ENCODE results near the gene CADM2. TPM values are rescaled to one million over a fixed set of nuclear protein-coding genes. Genes with fewer than 3 reads are reported as not detected.

The CADM2 gene
- polyA plus RNA-seq, 1 donor from 2014 or later: 4.5 TPM

DNA sequence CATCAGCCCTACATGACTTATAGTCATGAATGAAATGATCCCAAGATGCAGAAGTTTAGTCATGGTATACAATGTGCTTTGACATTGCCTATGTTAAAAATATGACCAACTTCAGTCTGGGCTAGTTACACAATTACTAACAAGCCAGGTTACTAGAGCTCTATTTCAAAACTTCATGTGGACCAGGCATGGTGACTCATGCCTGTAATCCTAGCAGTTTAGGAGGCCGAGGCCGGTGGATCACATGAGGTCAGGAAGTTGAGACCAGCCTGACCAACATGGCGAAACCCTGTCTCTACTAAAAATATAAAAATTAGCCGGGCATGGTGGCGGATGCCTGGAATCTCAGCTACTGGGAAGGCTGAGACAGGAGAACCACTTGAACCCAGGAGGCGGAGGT, 613.0 kb downstream of the CADM2 start:
- H3K9me2 ChIP-seq (ENCODE audit: insufficient read depth, low read length): no peaks in the 10 kb centered on the region
- H3K36me3 ChIP-seq (ENCODE audit: insufficient read depth, low read length): no peaks in the 10 kb centered on the region
- no peak overlapping the region for H2AFZ ChIP-seq (ENCODE audit: low read depth, low read length)
- H3K27ac ChIP-seq (ENCODE audit: low read length): no peak overlapping the region
- TF ChIP-seq MXI1 (conservative IDR thresholded peaks at IDR 0.05; ENCODE audit: poor library complexity, severe bottlenecking) (no peak), EP300 (conservative IDR thresholded peaks at IDR 0.05; ENCODE audit: poor library complexity, severe bottlenecking) (no peak), SMC3 (conservative IDR thresholded peaks at IDR 0.05; ENCODE audit: poor library complexity) (no peak), TAF1 (IDR thresholded peaks at IDR 0.05; ENCODE audit: low read depth) (no peak)
- no peak overlapping the region for H3K4me2 ChIP-seq (ENCODE audit: low read length)
- H3K9me3 ChIP-seq (ENCODE audit: low read length): peaks cover 7% of the 10 kb centered on the region
- H3K9ac ChIP-seq (ENCODE audit: low read length): no peak overlapping the region
- no peaks in the 10 kb centered on the region for H4K20me1 ChIP-seq (ENCODE audit: insufficient read depth)
- no peaks in the 10 kb centered on the region for H3K27me3 ChIP-seq (ENCODE audit: insufficient read depth, low read depth, low read length)
- no peak overlapping the region for H3K4me3 ChIP-seq (ENCODE audit: low read length)
- H3F3A ChIP-seq (ENCODE audit: insufficient read depth, low read length, poor library complexity, severe bottlenecking): no peaks in the 10 kb centered on the region
- no peaks in the 10 kb centered on the region for H3K79me2 ChIP-seq (replicated peaks; ENCODE audit: insufficient read depth, low read length)

DNA sequence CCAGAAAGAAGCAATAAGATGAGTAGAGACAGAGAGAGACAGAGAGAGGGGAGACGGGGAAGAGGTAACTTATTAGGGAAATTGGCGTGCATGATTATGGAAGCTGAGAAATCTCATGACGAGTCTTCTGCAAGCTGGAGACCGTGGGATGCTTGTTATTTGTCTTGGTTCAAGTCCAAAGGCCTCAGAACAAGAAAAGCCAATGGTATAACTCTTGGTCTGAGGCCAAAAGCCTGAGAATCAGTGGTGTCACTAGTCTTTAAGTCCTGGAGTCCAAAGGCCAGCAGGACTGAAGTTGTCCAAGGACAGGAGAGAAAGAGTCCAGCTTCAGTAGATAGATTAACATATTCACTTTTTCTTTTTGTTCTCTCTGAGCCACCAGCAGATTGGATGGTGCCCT, 613.6 kb downstream of the CADM2 start:
- Histone ChIP-seq H2AFZ (ENCODE audit: low read depth, low read length) (no peak overlapping the region), H3K9me2 (ENCODE audit: insufficient read depth, low read length) (no peaks in the 10 kb centered on the region), H3K27ac (ENCODE audit: low read length) (no peak overlapping the region), H3K79me2 (replicated peaks; ENCODE audit: insufficient read depth, low read length) (no peaks in the 10 kb centered on the region), H3K36me3 (ENCODE audit: insufficient read depth, low read length) (no peaks in the 10 kb centered on the region), H3K4me3 (ENCODE audit: low read length) (no peak overlapping the region), H3F3A (ENCODE audit: insufficient read depth, low read length, poor library complexity, severe bottlenecking) (no peaks in the 10 kb centered on the region), H3K4me2 (ENCODE audit: low read length) (no peak overlapping the region), H3K27me3 (ENCODE audit: insufficient read depth, low read depth, low read length) (no peaks in the 10 kb centered on the region), H4K20me1 (ENCODE audit: insufficient read depth) (no peaks in the 10 kb centered on the region), H3K9me3 (ENCODE audit: low read length) (peaks cover 11% of the 10 kb centered on the region), H3K9ac (ENCODE audit: low read length) (no peak overlapping the region)
- TF ChIP-seq, protein P1, sequence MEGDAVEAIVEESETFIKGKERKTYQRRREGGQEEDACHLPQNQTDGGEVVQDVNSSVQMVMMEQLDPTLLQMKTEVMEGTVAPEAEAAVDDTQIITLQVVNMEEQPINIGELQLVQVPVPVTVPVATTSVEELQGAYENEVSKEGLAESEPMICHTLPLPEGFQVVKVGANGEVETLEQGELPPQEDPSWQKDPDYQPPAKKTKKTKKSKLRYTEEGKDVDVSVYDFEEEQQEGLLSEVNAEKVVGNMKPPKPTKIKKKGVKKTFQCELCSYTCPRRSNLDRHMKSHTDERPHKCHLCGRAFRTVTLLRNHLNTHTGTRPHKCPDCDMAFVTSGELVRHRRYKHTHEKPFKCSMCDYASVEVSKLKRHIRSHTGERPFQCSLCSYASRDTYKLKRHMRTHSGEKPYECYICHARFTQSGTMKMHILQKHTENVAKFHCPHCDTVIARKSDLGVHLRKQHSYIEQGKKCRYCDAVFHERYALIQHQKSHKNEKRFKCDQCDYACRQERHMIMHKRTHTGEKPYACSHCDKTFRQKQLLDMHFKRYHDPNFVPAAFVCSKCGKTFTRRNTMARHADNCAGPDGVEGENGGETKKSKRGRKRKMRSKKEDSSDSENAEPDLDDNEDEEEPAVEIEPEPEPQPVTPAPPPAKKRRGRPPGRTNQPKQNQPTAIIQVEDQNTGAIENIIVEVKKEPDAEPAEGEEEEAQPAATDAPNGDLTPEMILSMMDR (IDR thresholded peaks at IDR 0.05; ENCODE audit: poor library complexity, severe bottlenecking): no peak
- TF ChIP-seq TAF1 (IDR thresholded peaks at IDR 0.05; ENCODE audit: low read depth) (no peak), RAD21 (conservative IDR thresholded peaks at IDR 0.05) (no peak), EP300 (conservative IDR thresholded peaks at IDR 0.05; ENCODE audit: poor library complexity, severe bottlenecking) (no peak), MXI1 (conservative IDR thresholded peaks at IDR 0.05; ENCODE audit: poor library complexity, severe bottlenecking) (no peak), EZH2 (IDR thresholded peaks at IDR 0.05; ENCODE audit: borderline replicate concordance, insufficient read depth, low read length, poor library complexity, severe bottlenecking) (no peak), SMC3 (conservative IDR thresholded peaks at IDR 0.05; ENCODE audit: poor library complexity) (no peak), POLR2AphosphoS5 (IDR thresholded peaks at IDR 0.05) (no peak)
- TF ChIP-seq, protein P2, sequence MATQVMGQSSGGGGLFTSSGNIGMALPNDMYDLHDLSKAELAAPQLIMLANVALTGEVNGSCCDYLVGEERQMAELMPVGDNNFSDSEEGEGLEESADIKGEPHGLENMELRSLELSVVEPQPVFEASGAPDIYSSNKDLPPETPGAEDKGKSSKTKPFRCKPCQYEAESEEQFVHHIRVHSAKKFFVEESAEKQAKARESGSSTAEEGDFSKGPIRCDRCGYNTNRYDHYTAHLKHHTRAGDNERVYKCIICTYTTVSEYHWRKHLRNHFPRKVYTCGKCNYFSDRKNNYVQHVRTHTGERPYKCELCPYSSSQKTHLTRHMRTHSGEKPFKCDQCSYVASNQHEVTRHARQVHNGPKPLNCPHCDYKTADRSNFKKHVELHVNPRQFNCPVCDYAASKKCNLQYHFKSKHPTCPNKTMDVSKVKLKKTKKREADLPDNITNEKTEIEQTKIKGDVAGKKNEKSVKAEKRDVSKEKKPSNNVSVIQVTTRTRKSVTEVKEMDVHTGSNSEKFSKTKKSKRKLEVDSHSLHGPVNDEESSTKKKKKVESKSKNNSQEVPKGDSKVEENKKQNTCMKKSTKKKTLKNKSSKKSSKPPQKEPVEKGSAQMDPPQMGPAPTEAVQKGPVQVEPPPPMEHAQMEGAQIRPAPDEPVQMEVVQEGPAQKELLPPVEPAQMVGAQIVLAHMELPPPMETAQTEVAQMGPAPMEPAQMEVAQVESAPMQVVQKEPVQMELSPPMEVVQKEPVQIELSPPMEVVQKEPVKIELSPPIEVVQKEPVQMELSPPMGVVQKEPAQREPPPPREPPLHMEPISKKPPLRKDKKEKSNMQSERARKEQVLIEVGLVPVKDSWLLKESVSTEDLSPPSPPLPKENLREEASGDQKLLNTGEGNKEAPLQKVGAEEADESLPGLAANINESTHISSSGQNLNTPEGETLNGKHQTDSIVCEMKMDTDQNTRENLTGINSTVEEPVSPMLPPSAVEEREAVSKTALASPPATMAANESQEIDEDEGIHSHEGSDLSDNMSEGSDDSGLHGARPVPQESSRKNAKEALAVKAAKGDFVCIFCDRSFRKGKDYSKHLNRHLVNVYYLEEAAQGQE (IDR thresholded peaks at IDR 0.05; ENCODE audit: borderline replicate concordance): no peak

Data from neural cell (in vitro differentiated cells).